HCT116 (cell line): ENCODE measurements around the gene TFIP11. TPM values are rescaled to one million over a fixed set of nuclear protein-coding genes. Genes with fewer than 3 reads are reported as not detected.

Experiments used
- ATAC-seq: fragments of 200-7000 bp; cut with Tn5 transposase; 2 replicates; pipeline ENCODE4 v1.9.1; 2020; ENCODE audit warnings: mild to moderate bottlenecking, moderate library complexity
- BruUV-seq: library from RNA; stranded (reverse); fragments of 400-500 nt; replicated peaks from 2 replicates; lab custom pipeline; 2021; lab: Mats Ljungman, UMichigan
- CTCF ChIA-PET: fragments of 300-600 bp; sonication (Branson Sonifier 250); formaldehyde crosslinking; loops from one replicate; lab custom pipeline; 2021; ENCODE audit warnings: antibody characterized with exemption; lab: Charles Lee
- POLR2A ChIA-PET: fragments of 300-600, 350-600 bp; sonication (Branson Sonifier 250); formaldehyde crosslinking; loops from one replicate; lab custom pipeline; 2021; ENCODE audit warnings: antibody characterized with exemption; lab: Charles Lee
- RAD21 ChIA-PET, 2 experiments: fragments of 300-600 bp; sonication (Branson Sonifier 250); formaldehyde crosslinking; loops; one replicate each; lab custom pipeline; 2023; ENCODE audit warnings: low total read pairs in 2 of 2; ENCODE audit not compliant: uncharacterized antibody in 2 of 2, unreplicated experiment in 2 of 2, low non-redundant PET in 1 of 2; lab: Charles Lee
- DNase-seq: peaks from one replicate; pipeline ENCODE4 v3.0.0-alpha.2; 2010; ENCODE audit warnings: low read depth, low spot score
- H2AFZ ChIP-seq: fragments of 200-600 bp; shearing (Covaris generic), sonication (generic); 2 replicates; pipeline ENCODE4 v1.6.1; 2017; ENCODE audit warnings: low read depth, mixed run types, mixed read lengths, antibody characterized with exemption, low read length; ENCODE audit not compliant: poor library complexity, severe bottlenecking
- H3K27ac ChIP-seq: 2 replicates; pipeline ENCODE4 v1.5.1; 2012; ENCODE audit warnings: low read depth, low read length
- H3K27me3 ChIP-seq: fragments of 200-600 bp; sonication (generic); 2 replicates; pipeline ENCODE4 v1.6.1; 2016; ENCODE audit warnings: mixed run types, low read length, mixed read lengths; ENCODE audit not compliant: insufficient read depth
- H3K36me3 ChIP-seq, 2 experiments: fragments of 200-500 bp in 1 of 2; fragments of 200-600 bp in 1 of 2; sonication (Bioruptor generic) in 1 of 2; sonication (generic) in 1 of 2; 2 replicates each; pipeline versions ENCODE4 v1.5.1 to v1.6.1; 2014 to 2016; ENCODE audit warnings: low read length in 2 of 2, inconsistent platforms in 1 of 2, mixed read lengths in 1 of 2, mixed run types in 1 of 2; ENCODE audit not compliant: insufficient read depth in 2 of 2, control insufficient read depth in 1 of 2
- H3K4me1 ChIP-seq, 2 experiments: fragments of 200-600 bp in 1 of 2; sonication (generic) in 1 of 2; 2 replicates each; pipeline versions ENCODE4 v1.5.1 to v1.6.1; 2012 to 2017; ENCODE audit warnings: low read length in 2 of 2, inconsistent platforms in 1 of 2, mild to moderate bottlenecking in 1 of 2, mixed read lengths in 1 of 2, mixed run types in 1 of 2, moderate library complexity in 1 of 2; ENCODE audit not compliant: insufficient read depth in 2 of 2, control insufficient read depth in 1 of 2
- H3K4me2 ChIP-seq: fragments of 200-600 bp; sonication (generic); 2 replicates; pipeline ENCODE4 v1.6.1; 2017; ENCODE audit warnings: mixed run types, low read length, mixed read lengths
- H3K4me3 ChIP-seq, 2 experiments: fragments of 200-600 bp in 1 of 2; sonication (generic) in 1 of 2; replicated peaks in 1 of 2; 2 replicates each; pipeline ENCODE4 v1.5.1; 2011 to 2016; ENCODE audit warnings: low read length in 2 of 2, control low read depth in 1 of 2, low read depth in 1 of 2, mild to moderate bottlenecking in 1 of 2, mixed read lengths in 1 of 2, mixed run types in 1 of 2
- H3K79me2 ChIP-seq: fragments of 200-600 bp; sonication (generic); 2 replicates; pipeline ENCODE4 v1.6.1; 2017; ENCODE audit warnings: mild to moderate bottlenecking, mixed run types, low read length, moderate library complexity, mixed read lengths; ENCODE audit not compliant: insufficient read depth
- H3K9ac ChIP-seq: fragments of 200-600 bp; sonication (generic); 2 replicates; pipeline ENCODE4 v1.6.1; 2016; ENCODE audit warnings: low read length, mixed read lengths
- H3K9me2 ChIP-seq: fragments of 200-600 bp; sonication (generic), shearing (Covaris generic); 2 replicates; pipeline ENCODE4 v1.6.1; 2017; ENCODE audit warnings: mixed run types, mild to moderate bottlenecking, moderate library complexity; ENCODE audit not compliant: insufficient read depth
- H3K9me3 ChIP-seq, 2 experiments: fragments of 200-500 bp in 1 of 2; fragments of 200-600 bp in 1 of 2; sonication (Bioruptor generic) in 1 of 2; sonication (generic) in 1 of 2; 2 replicates each; pipeline ENCODE4 v1.6.1; 2014 to 2017; ENCODE audit warnings: low read length in 2 of 2, mixed read lengths in 2 of 2, inconsistent platforms in 1 of 2, low read depth in 1 of 2, mild to moderate bottlenecking in 1 of 2, mixed run types in 1 of 2, moderate library complexity in 1 of 2; ENCODE audit not compliant: control insufficient read depth in 1 of 2, insufficient read depth in 1 of 2
- H4K20me1 ChIP-seq: fragments of 200-600 bp; sonication (generic), shearing (Covaris generic); 2 replicates; pipeline ENCODE4 v1.6.1; 2017; ENCODE audit warnings: mixed run types, mild to moderate bottlenecking, moderate library complexity; ENCODE audit not compliant: insufficient read depth
- ATF3 ChIP-seq: IDR thresholded peaks from 2 replicates; pipeline ENCODE4 v1.6.1; 2012
- CTCF ChIP-seq, 3 experiments: fragments of 200-600 bp in 1 of 3; sonication (generic) in 1 of 3; IDR thresholded peaks in 2 of 3; conservative IDR thresholded peaks in 1 of 3; 2 replicates each; pipeline ENCODE4 v1.5.1; 2012 to 2017; ENCODE audit warnings: low read depth in 2 of 3, low read length in 2 of 3, antibody characterized with exemption in 1 of 3, borderline replicate concordance in 1 of 3, control low read depth in 1 of 3, mild to moderate bottlenecking in 1 of 3, mixed read lengths in 1 of 3, mixed run types in 1 of 3, moderate library complexity in 1 of 3; ENCODE audit not compliant: insufficient read depth in 1 of 3
- EZH2 ChIP-seq: fragments of 200-600 bp; sonication (generic); IDR thresholded peaks from 2 replicates; pipeline ENCODE4 v1.6.1; 2017; ENCODE audit warnings: antibody characterized with exemption, mixed run types
- EZH2phosphoT487 ChIP-seq: fragments of 200-600 bp; IDR thresholded peaks from 2 replicates; pipeline ENCODE4 v1.6.1; 2018; ENCODE audit warnings: antibody characterized with exemption, borderline replicate concordance
- POLR2AphosphoS5 ChIP-seq: IDR thresholded peaks from 2 replicates; pipeline ENCODE4 v1.6.1; 2011; ENCODE audit warnings: mild to moderate bottlenecking, low read depth, low read length, moderate library complexity
- SP1 ChIP-seq: IDR thresholded peaks from 2 replicates; pipeline ENCODE4 v1.6.1; 2012; ENCODE audit warnings: low read depth
- intact Hi-C: fragments of 100-400 bp; cut with micrococcal nuclease; formaldehyde crosslinking; loops from 2 replicates; pipeline ENCODE4 v1.10.0; 2022
- total RNA-seq: library from RNA; stranded (reverse); gene quantifications from one replicate; pipeline ENCODE4 v1.2.1, GENCODE V29; 2021; ENCODE audit not compliant: unreplicated experiment

TFIP11 gene
- total RNA-seq, 1 experiment from 2014 or later = 28.1 TPM

GRCh38 chr22:26483439-26484359 lies 28.6 kb downstream of the TFIP11 start, which contains the start of the genes HPS4 and SRRD (continued):
- no peak for TF ChIP-seq CTCF (IDR thresholded peaks at IDR 0.05 in 2 of 3, conservative IDR thresholded peaks at IDR 0.05 in 1 of 3; ENCODE audit: borderline replicate concordance in 1 of 3, insufficient read depth in 1 of 3, low read depth in 2 of 3, low read length in 2 of 3)
- peak; percentile 76 for TF ChIP-seq POLR2AphosphoS5

- ChIA-PET RAD21 (interaction anchor here in 1 of 2 experiments (0.6 kb wide), 1 partner anchor 196 kb away, joined by 3 read pairs; no protein-coding TSS in a partner anchor), CTCF (interaction anchor here (1.2 to 1.7 kb wide), 3 partner anchors 19 to 182 kb away, joined by 5 to 7 read pairs (median 7); no protein-coding TSS in a partner anchor), POLR2A (interaction anchor here (0.7 to 1.0 kb wide), 3 partner anchors 9 to 114 kb away, joined by 3 to 4 read pairs (median 3); no protein-coding TSS in a partner anchor)
- Histone ChIP-seq H2AFZ (no peak overlapping the region), H3K9ac (peak overlapping the region; percentile 93), H3K4me1 (peaks cover 10 to 15% of the 10 kb centered on the region in 2 experiments), H3K36me3 (peaks cover 3 to 12% of the 10 kb centered on the region in 2 experiments; a peak in 2 of 4 replicates), H3K4me3 (peak overlapping the region; percentile 78 to 95), H4K20me1 (no peaks in the 10 kb centered on the region), H3K9me2 (no peaks in the 10 kb centered on the region), H3K27ac (peak overlapping the region; percentile 79), H3K9me3 (no peaks in the 10 kb centered on the region), H3K79me2 (peaks cover 74% of the 10 kb centered on the region), H3K27me3 (no peaks in the 10 kb centered on the region), H3K4me2 (peak overlapping the region; percentile 79)
- BruUV-seq = no TSS peak
- intact Hi-C loops = no loop called here
- no peak for TF ChIP-seq ATF3
- no peak for TF ChIP-seq EZH2
- no peak for TF ChIP-seq EZH2phosphoT487
- no peak for TF ChIP-seq SP1
- DNase-seq = no peak
- peak; percentile 6; the same call in 1 of the 2 replicates for ATAC-seq
These were observed 29.2 kb downstream of the TFIP11 start for GRCh38 chr22:26483043-26483438.
